K562 treated with DMSO at 1 percent for 24 hours (cell line): ENCODE measurements around the gene VWA1. TPM values are rescaled to one million over a fixed set of nuclear protein-coding genes. Genes with fewer than 3 reads are reported as not detected.

Experiments
- total RNA-seq: library from RNA; unstranded; fragments of 300-600 nt; gene quantifications from 2 replicates; pipeline ENCODE4 v1.2.3, GENCODE V29; 2022; ENCODE audit warnings: low read depth; ENCODE audit not compliant: insufficient read depth

VWA1 gene
- total RNA-seq = 22.4 and 26.0 TPM in 2 replicates

GRCh38 chr1:1435106-1435903 lies at the start of gene VWA1:
Gene VWA1 (plus strand): TSS chr1:1435690. CDS start chr1:1435749, 59 bp downstream.

DNA sequence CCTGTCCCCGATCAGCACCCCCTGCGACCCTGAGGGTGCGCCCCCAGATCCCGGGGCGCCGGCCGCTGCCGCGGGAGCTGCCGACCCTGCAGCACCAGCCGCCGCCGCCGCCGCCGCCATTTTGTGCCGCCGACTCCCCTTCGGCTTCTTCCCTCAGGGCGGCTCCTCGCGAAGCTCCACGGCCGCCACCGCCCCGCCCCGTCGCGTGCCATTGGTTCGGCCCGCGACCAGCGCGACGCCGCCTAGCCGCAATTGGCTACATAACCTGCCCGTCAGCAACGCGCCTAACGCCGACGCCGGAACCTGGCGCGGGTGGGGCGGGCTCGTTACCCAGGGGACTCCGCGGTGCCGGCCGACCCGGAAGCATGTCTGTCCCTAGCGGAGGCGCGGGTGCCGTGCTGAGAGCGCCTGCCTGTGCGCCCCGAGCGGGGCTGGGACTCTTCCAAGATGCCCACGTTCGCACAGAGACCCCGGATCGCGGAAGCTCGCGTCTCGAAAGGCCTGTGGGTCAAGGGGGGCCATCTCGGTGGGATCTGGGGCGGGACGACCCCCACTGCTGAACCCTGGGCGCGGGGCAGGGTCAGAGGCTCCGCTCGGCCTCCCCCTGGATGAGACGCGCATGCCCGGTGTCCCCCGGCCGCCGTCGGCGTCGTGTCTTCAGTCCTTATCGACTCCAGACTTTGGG lies 36.2 kb upstream of the VWA1 start, which contains the start of gene CCNL2:
Gene CCNL2, minus strand, starts transcription at position 149 of the 685 bp plus-strand sequence. Its CDS starts 29 bp downstream, at position 120.

DNA sequence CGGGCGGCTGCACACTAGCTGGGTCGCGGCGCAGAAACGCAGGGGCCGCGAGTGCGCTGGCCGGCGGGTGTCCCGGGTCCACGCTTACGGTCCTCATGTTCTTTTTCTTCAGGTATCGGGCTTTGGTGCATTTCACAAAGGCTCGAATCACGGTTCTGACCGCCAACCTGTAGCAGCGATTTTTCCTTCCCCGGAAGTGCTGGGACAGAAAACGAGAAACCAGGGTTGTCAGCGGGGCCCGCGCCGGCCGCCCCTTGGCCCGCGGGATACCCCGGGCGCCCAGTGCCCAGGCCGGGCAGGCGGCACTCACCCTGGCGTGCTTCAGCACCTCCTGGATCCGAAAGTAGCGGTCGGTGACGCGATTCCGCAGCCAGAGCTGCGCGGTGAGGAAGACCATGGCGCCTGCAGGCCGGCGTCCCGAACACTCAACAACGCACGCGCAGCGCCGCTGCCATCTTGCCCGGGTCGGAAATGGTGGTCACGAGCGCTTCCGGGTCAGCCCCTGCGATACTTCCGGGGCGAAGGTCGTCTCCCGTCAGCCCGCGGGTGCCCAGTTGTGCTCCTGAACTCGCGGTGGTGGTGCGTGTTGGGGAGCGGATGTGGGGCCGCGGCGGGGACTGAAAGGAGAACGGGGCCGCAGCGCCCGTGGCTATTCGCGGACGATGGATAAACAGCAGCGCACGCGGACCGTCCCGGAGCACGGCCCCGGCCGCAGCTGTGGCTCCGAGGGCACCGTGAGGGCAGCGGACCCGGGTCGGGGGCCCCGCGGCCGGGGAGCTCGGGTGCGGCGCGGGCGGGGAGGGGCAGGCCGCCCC lies 28.5 kb upstream of the VWA1 start, which contains the start of gene MRPL20:
Gene MRPL20, minus strand, starts transcription at position 473 of the 815 bp plus-strand sequence. Its CDS starts 76 bp downstream, at position 397.

DNA sequence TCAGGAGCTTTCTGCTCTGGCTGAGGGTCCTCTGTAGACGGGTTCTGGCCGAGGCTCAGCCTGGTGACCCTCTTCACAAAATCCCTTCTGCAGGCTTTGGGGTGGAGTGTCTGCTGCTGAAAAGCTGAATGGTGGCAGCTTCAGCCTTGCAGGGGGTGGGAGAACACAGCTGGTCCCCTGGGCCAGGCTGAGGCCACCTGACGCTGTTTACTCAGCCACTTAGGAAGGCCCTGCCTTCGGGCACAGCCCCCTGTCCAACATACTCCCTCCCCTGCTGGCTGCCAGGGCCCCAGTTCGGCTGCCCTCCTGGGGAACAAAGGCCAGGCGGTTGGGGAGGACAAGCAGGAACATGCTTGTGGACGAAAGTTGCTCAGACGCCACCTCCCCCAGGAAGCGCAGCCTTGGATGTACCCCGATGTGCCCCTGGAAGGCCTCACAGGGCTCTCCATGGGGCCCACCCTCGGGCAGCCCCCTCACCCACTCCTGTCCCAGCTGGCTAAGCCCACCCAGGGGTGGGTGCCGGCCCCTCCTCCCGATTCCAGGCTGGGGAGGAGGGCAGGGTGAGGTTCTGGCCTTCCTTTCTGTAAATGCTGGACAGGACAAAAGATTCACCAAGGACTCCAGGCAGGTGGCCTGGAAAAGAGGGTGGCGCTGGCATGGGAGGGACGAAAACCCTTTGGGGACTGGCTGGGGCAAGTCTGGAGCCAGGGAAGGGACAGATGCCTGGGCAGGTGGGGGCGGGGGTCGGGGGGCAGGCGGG lies 14.2 kb upstream of the VWA1 start, which contains the start of gene ANKRD65:
Gene ANKRD65, minus strand, starts transcription at position 130 of the 760 bp plus-strand sequence. CDS start 271 bp downstream, outside the sequence.

DNA sequence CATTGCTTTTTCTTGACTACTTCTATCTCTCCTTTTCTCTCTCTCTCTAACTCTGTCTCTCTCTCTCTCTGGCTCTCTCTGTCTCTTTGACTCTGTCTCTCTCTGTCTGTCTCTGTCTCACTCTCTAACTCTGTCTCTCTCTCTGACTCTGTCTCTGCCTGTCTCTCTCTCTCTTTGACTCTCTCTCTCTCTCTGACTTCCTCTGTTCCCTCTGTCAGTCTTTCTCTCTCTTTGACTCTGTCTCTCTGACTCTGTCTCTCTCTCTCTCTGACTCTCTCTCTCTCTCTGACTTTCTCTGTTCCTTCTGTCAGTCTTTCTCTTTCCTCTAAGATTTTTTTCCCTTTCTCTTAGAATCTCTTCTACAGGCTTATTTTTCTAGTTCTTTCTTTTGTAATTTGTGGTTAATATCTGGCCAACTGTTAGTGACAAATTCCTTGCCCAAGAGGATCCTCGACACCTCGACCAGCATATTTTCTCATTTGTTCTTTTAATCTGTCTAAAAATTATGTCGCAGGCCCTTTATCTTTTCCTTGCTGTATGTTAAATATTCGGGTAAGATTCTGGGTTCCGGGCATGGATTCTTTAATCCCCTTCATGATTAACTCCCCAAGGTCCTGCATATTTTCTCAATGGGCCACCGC lies 13.7 kb downstream of the VWA1 start, which contains the start of gene ATAD3C:
Gene ATAD3C, plus strand, starts transcription at position 591 of the 641 bp plus-strand sequence. CDS start 995 bp downstream, outside the sequence.

DNA sequence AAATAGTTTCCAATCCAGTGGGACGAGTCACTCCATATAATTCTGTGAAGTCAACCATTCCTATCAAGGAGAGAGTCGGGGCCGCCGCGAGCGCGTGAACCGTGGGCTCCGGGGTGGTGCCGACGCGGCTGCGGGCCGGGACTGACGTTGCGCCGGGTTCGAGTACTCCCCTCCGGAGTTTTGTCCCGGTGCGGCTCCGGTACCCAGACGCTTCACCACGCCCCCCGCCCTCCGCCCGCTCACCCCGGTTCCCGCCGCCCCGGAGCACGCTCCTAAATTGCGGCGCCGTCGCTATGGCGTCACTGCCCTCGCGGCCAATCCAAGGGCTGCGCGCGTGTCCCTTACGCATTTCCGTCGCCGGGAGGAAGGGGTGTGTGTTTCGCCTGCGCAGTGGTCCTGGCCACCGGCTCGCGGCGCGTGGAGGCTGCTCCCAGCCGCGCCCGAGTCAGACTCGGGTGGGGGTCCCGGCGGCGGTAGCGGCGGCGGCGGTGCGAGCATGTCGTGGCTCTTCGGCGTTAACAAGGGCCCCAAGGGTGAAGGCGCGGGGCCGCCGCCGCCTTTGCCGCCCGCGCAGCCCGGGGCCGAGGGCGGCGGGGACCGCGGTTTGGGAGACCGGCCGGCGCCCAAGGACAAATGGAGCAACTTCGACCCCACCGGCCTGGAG lies 36.0 kb downstream of the VWA1 start, which contains the start of gene ATAD3B:
Gene ATAD3B, plus strand, starts transcription at position 377 of the 664 bp plus-strand sequence. Its CDS starts 120 bp downstream, at position 497.

Other genes starting within 250 kb of the VWA1 start
- not detected in 2 replicates for gene TNFRSF18, start 229.1 kb upstream of the VWA1 start, total RNA-seq
- 0.75 and 1.9 TPM in 2 replicates for gene TNFRSF4, start 221.5 kb upstream of the VWA1 start, total RNA-seq
- gene SDF4, start 203.7 kb upstream of the VWA1 start, total RNA-seq = 276 and 297 TPM in 2 replicates
- 17.9 and 21.2 TPM in 2 replicates for gene B3GALT6, start 203.5 kb upstream of the VWA1 start, total RNA-seq
- 1.9 and 2.5 TPM in 2 replicates for gene C1QTNF12, start 189.0 kb upstream of the VWA1 start, total RNA-seq
- 114 and 118 TPM in 2 replicates for gene UBE2J2, start 161.8 kb upstream of the VWA1 start, total RNA-seq
- 3.8 TPM in 2 replicates for gene SCNN1D, start 155.3 kb upstream of the VWA1 start, total RNA-seq
- 52.1 and 55.0 TPM in 2 replicates for gene ACAP3, start 127.8 kb upstream of the VWA1 start, total RNA-seq
- 69.9 and 85.1 TPM in 2 replicates for gene PUSL1, start 127.1 kb upstream of the VWA1 start, total RNA-seq
- 216 and 263 TPM in 2 replicates for gene INTS11, start 111.0 kb upstream of the VWA1 start, total RNA-seq
- gene CPTP, start 110.9 kb upstream of the VWA1 start, total RNA-seq = 45.4 and 53.2 TPM in 2 replicates
- 0.57 and 0.95 TPM in 2 replicates for gene TAS1R3, start 104.4 kb upstream of the VWA1 start, total RNA-seq
- 103 and 116 TPM in 2 replicates for gene DVL1, start 86.3 kb upstream of the VWA1 start, total RNA-seq
- gene MXRA8, start 77.1 kb upstream of the VWA1 start, total RNA-seq = 13.8 and 17.2 TPM in 2 replicates
- 342 and 344 TPM in 2 replicates for gene AURKAIP1, start 60.5 kb upstream of the VWA1 start, total RNA-seq
- 98.9 and 121 TPM in 2 replicates for gene CCNL2, start 36.4 kb upstream of the VWA1 start, total RNA-seq
- gene MRPL20, start 28.4 kb upstream of the VWA1 start, total RNA-seq = 141 and 157 TPM in 2 replicates
- not detected in 2 replicates for gene ANKRD65, start 14.4 kb upstream of the VWA1 start, total RNA-seq
- gene ATAD3C, start 14.0 kb downstream of the VWA1 start, total RNA-seq = 0.24 TPM in 1 of 2 replicates, not detected in the other
- gene ATAD3B, start 36.1 kb downstream of the VWA1 start, total RNA-seq = 24.3 and 26.9 TPM in 2 replicates
- 93.9 and 102 TPM in 2 replicates for gene ATAD3A, start 76.5 kb downstream of the VWA1 start, total RNA-seq
- 2.1 and 3.4 TPM in 2 replicates for gene TMEM240, start 104.9 kb downstream of the VWA1 start, total RNA-seq
- 207 and 208 TPM in 2 replicates for gene SSU72, start 139.2 kb downstream of the VWA1 start, total RNA-seq
- 7.3 and 8.3 TPM in 2 replicates for gene FNDC10, start 164.4 kb downstream of the VWA1 start, total RNA-seq
- 79.7 and 89.3 TPM in 2 replicates for gene MIB2, start 179.8 kb downstream of the VWA1 start, total RNA-seq
- gene MMP23B, start 196.5 kb downstream of the VWA1 start, total RNA-seq = 0.78 and 2.0 TPM in 2 replicates
- 45.9 and 49.0 TPM in 2 replicates for gene CDK11B, start 223.3 kb downstream of the VWA1 start, total RNA-seq